ENCODE measurements around the gene RAB40C. TPM values are rescaled to one million over a fixed set of nuclear protein-coding genes. Genes with fewer than 3 reads are reported as not detected.

The RAB40C gene
- total and polyA plus RNA-seq, 10 of the 15 experiments (the other 5 are each of a cell fraction or from before 2014, with no cell fraction given) = 0.06 to 12.8 (median 4.6) TPM

- TF ChIP-seq, protein P1, sequence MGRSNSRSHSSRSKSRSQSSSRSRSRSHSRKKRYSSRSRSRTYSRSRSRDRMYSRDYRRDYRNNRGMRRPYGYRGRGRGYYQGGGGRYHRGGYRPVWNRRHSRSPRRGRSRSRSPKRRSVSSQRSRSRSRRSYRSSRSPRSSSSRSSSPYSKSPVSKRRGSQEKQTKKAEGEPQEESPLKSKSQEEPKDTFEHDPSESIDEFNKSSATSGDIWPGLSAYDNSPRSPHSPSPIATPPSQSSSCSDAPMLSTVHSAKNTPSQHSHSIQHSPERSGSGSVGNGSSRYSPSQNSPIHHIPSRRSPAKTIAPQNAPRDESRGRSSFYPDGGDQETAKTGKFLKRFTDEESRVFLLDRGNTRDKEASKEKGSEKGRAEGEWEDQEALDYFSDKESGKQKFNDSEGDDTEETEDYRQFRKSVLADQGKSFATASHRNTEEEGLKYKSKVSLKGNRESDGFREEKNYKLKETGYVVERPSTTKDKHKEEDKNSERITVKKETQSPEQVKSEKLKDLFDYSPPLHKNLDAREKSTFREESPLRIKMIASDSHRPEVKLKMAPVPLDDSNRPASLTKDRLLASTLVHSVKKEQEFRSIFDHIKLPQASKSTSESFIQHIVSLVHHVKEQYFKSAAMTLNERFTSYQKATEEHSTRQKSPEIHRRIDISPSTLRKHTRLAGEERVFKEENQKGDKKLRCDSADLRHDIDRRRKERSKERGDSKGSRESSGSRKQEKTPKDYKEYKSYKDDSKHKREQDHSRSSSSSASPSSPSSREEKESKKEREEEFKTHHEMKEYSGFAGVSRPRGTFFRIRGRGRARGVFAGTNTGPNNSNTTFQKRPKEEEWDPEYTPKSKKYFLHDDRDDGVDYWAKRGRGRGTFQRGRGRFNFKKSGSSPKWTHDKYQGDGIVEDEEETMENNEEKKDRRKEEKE (IDR thresholded peaks at IDR 0.05) = no peak
- no peak for TF ChIP-seq JUND (IDR thresholded peaks at IDR 0.05; ENCODE audit: low read depth, low read length)
- TF ChIP-seq YY1 (IDR thresholded peaks at IDR 0.05; ENCODE audit: low read depth, low read length) = no peak
- TF ChIP-seq KAT2A (conservative IDR thresholded peaks at IDR 0.05; ENCODE audit: control insufficient read depth, low read depth, low read length) = no peak
These were observed 62.8 kb downstream of the RAB40C start (continued) for GRCh38 chr16:652454-653305.

- POLR2A ChIA-PET = interaction anchor here (0.6 to 0.7 kb wide), 2 partner anchors 30 to 454 kb away, joined by 3 to 5 read pairs; partner anchors contain the start of gene JMJD8
- no peak for FAIRE-seq
- Histone ChIP-seq H2AFZ (ENCODE audit: control insufficient read depth, low read depth, low read length) (no peak overlapping the region), H3K4me3 (no peak overlapping the region), H3K27ac (ENCODE audit: control insufficient read depth, insufficient read depth) (no peak overlapping the region), H4K20me1 (ENCODE audit: control insufficient read depth, insufficient read depth) (no peaks in the 10 kb centered on the region), H3K4me1 (ENCODE audit: control insufficient read depth, insufficient read depth, low read length) (peaks cover 6% of the 10 kb centered on the region), H3K36me3 (ENCODE audit: control insufficient read depth in 2 of 2, insufficient read depth in 2 of 2, low read length in 1 of 2) (peaks cover 0 to 3% of the 10 kb centered on the region in 2 experiments; a peak in 2 of 4 replicates), H3K9ac (ENCODE audit: control insufficient read depth, insufficient read depth, low read length) (no peak overlapping the region), H3K9me3 (replicated peaks; ENCODE audit: control insufficient read depth, insufficient read depth, low read length) (no peaks in the 10 kb centered on the region), H3K27me3 (replicated peaks in 1 of 2; ENCODE audit: control insufficient read depth in 2 of 2, insufficient read depth in 2 of 2, low read length in 1 of 2) (no peaks in the 10 kb centered on the region), H3K79me2 (ENCODE audit: control insufficient read depth, insufficient read depth, low read length) (peaks cover 6% of the 10 kb centered on the region), H3K4me2 (ENCODE audit: control insufficient read depth, insufficient read depth) (no peak overlapping the region)
- no peak for ATAC-seq
- WGBS (ENCODE audit: insufficient coverage, insufficient replicate concordance, low lambda C conversion rate, missing lambda C conversion rate) = 96% methylated on average over 11 of the region's 12 CpGs
- in situ Hi-C loops (cut with MboI) (no loop called here), intact Hi-C loops (cut with micrococcal nuclease; ENCODE audit: unreplicated experiment) (no loop called here)
- SMC1A ChIA-PET (ENCODE audit: uncharacterized antibody, unreplicated experiment) = no interaction called here
- RAD21 ChIA-PET (ENCODE audit: unreplicated experiment) = no interaction called here
- no peak for DNase-seq (ENCODE audit: low read depth, low spot score)
- CTCF ChIA-PET = no interaction called here
- BruUV-seq (replicated peaks) = no TSS peak
- TF ChIP-seq STAT1 (conservative IDR thresholded peaks at IDR 0.05) (no peak), RFX5 (IDR thresholded peaks at IDR 0.05; ENCODE audit: low read depth, low read length) (no peak), BMI1 (IDR thresholded peaks at IDR 0.05; ENCODE audit: borderline replicate concordance) (no peak), NRF1 (conservative IDR thresholded peaks at IDR 0.05; ENCODE audit: low read depth, low read length) (no peak), TARDBP (IDR thresholded peaks at IDR 0.05; ENCODE audit: borderline replicate concordance) (no peak), TBL1XR1 (IDR thresholded peaks at IDR 0.05; ENCODE audit: low read depth, low read length) (no peak), FOS (IDR thresholded peaks at IDR 0.05; ENCODE audit: borderline replicate concordance, extremely low read depth, insufficient read length) (no peak), ZNF384 (IDR thresholded peaks at IDR 0.05; ENCODE audit: borderline replicate concordance, low read depth, low read length) (no peak), YBX1 (IDR thresholded peaks at IDR 0.05) (no peak), WRNIP1 (IDR thresholded peaks at IDR 0.05; ENCODE audit: borderline replicate concordance, low read depth, low read length) (no peak), CREM (IDR thresholded peaks at IDR 0.05; ENCODE audit: low read depth) (no peak), NR2F1 (conservative IDR thresholded peaks at IDR 0.05) (no peak), RAD51 (IDR thresholded peaks at IDR 0.05) (no peak)
- TF ChIP-seq, protein P2, sequence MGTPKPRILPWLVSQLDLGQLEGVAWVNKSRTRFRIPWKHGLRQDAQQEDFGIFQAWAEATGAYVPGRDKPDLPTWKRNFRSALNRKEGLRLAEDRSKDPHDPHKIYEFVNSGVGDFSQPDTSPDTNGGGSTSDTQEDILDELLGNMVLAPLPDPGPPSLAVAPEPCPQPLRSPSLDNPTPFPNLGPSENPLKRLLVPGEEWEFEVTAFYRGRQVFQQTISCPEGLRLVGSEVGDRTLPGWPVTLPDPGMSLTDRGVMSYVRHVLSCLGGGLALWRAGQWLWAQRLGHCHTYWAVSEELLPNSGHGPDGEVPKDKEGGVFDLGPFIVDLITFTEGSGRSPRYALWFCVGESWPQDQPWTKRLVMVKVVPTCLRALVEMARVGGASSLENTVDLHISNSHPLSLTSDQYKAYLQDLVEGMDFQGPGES (IDR thresholded peaks at IDR 0.05) = no peak
These were observed 64.2 kb downstream of the RAB40C start for GRCh38 chr16:654034-654433.
